CD4-positive, alpha-beta T cell treated with Interleukin-10 for 1 hour (primary cell): ENCODE measurements around the gene SGSH.
A peak's percentile ranks its signal among the peaks of the same experiment; 100 is the strongest.
"Not testable (repeated sequence)": the region's sequence is repeated elsewhere in the genome, so short reads cannot be mapped to it uniquely, and the experiment has no call there.

Source experiments
- DNase-seq: peaks from one replicate; pipeline ENCODE4 v3.0.0-alpha.2; 2020

Gene SGSH

DNA sequence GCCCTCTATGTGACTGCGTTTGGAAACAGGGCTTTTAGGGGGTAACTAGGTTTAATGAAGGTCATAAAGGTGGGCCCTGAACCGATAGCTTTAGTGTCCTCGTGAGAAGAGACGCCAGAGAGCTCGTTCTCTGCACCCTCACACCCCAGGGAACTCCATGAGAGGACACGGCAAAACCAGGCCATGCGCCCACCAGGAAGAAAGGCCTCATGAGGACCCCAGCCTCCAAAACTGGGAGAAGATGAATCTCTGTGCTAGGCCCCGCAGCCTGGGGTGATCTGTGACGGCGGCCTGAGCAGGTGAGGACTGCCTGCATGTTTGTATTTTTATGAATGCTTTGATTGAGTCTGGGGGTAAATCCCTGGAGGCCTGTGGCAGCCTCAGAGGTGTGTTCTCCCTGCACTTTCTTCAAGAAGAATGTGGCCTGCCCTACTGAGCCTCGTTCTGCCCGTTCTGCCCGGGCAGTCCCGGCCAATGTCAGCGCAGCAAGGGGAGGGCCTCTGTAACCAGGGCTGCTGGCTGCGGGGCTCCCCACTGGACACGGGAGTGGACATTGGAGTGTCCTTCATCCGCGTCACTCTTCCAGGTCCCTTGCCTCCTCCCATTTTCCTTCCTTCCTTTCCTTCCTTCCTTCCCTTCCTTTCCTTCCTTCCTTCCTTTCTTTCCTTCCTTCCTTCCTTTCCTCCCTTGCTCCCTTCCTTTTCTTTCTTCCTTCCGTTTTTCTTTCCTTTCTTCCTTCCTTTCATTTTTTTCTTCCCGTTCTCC lies 33.7 kb upstream of the SGSH start:
- DNase-seq: no peak

DNA sequence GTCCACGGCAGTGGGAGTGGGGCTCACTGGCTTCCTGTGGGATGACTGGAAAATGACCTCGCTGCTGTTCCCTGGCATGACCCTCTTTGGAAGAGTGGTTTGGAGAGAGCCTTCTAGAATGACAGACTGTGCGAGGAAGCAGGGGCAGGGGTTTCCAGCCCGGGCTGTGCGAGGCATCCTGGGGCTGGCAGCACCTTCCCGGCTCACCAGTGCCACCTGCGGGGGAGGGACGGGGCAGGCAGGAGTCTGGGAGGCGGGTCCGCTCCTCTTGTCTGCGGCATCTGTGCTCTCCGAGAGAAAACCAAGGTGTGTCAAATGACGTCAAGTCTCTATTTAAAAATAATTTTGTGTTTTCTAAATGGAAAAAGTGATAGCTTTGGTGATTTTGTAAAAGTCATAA lies 32.7 kb upstream of the SGSH start:
- DNase-seq: peak; percentile 89

DNA sequence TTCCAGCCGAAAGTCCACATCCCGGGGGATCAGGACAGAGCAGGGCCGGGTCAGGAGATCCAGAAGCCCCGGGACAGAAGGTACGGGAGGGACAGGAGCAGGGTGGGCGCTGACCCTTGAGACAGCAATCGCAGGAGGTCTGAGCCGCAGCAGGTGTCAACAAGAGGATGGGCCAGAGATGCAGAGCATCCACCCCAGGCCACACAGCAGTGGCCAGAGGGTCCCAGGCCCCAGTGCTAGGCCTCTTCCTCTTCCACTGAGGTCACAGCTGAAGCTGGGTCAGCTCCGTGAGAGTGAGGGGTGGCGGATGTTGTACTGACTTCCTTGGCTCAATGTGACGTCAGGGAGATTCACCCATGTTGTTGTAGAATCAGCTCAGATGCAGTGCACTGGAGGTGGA lies 31.8 kb upstream of the SGSH start:
- no peak for DNase-seq

DNA sequence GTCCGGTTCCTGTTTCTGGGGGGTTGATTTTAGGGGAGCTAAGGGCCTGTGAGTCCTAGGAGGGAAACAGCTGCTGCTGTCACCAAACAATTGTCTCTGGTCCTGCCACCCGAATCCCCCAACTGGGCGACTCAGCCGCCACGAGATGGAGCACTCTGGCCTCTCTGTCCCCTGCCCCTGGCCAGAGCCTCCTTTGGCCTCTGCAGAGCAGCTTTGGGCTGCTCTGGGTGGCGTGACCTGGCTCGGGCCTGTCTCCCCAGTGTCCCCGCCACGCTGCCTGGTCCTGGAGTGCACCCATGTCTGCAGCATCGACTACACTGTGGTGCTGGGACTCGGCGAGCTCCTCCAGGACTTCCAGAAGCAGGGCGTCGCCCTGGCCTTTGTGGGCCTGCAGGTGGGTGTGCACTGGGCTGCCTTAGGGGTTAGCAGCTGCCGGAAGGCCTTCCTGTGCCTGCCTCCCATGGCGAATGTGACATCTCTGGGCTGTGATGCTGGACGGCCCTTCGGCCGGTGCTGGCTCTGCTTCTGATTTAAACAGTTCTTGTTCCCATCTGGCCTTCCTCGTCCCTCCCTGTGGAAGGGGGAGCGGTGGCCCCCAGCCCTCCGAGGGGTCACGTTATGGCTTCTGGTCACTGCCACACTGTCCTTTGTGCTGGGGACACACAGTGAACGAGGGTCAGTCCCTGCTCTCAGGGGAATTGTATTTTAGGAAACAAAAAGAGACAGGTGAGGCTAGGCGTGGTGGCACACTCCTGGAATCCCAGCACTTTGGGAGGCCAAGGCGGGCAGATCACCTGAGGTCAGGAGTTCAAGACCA lies 29.0 kb upstream of the SGSH start:
- DNase-seq: no peak

DNA sequence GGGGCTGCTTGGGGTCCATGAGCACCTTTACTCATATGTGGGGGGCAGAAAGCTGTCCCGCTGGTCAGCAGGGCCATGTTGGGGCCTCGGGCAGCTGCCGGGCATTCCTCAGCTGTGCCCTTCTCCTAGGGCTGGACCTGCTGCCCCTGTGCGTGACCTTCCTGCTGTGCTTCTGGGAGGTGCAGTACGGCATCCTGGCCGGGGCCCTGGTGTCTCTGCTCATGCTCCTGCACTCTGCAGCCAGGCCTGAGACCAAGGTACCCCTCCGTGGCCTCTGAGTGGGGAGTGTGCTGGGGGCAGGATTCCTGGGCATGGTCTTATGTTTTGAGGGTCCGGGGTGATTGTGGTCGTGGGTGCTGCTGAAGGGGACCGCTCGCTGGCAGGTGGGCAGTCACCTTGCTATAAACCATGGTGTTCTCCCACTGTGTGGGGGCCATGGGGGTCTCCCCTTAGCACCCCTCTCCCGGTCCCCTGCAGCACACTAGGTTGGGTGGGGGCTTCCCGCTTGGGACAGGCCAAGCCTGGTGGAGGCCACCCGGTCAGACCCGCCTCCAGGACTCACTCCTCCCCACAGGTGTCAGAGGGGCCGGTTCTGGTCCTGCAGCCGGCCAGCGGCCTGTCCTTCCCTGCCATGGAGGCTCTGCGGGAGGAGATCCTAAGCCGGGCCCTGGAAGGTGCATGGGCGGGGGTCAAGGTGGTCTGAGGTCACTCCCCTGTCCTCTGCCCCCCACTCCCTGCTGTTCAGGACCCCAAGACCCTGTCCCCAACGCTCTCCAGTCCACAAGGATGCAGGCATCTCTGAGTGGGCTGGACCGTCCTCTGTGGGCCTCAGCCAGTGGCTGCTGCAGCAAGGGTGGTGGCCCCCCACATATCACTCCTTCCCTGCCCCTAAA lies 28.1 kb upstream of the SGSH start:
- no peak for DNase-seq

DNA sequence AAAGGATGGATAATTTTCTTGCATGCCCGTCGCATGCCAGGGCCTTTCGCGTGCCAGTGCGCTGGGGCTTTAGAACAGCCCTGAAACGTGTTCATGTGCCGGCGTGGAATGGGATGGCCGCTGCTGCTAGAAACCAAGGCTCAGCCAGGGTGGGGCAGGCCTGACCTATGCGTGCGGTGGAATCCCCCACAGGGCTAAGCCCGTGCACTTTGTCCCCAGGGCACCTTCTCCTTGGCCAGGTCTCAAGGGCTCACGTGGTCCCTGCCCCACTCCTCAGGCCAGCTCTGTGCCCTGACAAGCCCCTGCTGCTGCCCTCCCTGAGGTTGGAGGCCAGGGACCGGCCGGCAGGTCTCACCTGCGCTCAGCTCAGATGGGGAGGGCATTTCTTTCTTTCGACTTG lies 27.4 kb upstream of the SGSH start:
- DNase-seq: no peak

DNA sequence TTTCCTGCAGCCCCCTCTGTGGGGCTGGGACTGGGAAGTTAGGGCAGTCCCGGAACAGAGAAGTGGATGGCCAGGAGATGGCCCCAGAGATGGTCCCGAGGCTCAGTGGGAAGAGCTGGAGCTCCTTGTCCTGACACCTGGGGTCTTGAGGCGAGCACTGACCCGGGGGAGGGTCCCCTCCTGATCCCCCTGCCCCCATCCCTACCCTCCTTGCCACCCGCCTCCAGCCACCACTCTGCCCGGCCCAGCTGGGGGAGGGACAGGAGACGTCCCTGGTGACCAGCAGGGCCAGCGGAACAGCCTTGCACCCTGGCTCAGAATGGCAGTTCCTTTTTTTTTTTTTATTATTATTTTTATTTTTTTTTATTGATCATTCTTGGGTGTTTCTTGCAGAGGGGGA lies 26.6 kb upstream of the SGSH start:
- no peak for DNase-seq

DNA sequence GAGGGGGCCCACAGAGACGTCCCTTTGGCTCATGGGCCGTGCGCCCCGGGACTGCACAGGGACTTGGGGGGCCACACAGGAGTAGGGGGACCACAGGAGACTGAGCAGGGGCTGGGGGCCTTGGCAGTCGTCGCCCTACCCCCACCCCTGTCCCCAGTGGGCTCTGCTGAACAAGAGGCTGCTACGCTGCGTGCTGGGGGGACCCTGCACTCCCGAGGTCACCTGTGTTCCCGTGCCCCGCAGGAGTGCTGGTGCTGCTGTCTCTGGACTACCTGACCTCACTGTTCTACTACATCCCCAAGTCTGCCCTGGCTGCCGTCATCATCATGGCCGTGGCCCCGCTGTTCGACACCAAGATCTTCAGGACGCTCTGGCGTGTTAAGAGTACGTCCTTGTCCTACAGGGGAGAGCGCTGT lies 26.1 kb upstream of the SGSH start:
- no peak for DNase-seq

DNA sequence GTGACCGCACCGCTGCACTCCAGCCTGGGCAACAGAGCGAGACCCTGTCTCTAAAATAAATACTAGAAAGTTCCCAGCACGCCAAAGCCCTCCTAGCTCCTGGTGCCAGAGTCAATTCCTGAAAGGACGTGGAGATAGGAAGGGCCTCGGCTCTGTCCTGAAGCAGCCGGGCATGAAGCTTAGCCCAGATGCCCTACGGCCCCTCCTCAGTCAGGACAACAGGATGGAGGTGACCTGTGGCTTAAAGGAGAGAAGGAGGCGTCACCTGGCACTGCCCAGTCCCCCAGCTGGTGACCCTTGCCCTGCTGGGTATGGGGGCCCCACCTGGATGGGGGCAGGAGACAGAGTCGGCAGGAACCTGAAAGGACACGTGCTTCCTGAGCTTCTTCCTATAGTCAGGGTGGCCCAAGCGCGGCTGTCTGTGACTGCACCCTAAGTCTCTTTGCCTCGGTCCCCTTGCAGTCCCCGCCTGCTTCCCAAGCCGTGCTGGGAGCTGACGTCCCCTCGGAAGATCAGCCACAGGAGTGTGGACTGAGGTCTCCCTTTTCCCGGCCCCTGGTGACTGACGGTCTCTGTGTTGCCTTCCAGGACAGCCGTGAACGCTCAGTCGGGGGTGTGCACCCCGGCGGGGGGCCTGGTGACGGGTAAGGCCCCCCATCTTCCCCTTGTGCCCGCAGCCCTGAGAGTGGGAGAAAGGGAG lies 25.6 kb upstream of the SGSH start:
- DNase-seq: no peak

DNA sequence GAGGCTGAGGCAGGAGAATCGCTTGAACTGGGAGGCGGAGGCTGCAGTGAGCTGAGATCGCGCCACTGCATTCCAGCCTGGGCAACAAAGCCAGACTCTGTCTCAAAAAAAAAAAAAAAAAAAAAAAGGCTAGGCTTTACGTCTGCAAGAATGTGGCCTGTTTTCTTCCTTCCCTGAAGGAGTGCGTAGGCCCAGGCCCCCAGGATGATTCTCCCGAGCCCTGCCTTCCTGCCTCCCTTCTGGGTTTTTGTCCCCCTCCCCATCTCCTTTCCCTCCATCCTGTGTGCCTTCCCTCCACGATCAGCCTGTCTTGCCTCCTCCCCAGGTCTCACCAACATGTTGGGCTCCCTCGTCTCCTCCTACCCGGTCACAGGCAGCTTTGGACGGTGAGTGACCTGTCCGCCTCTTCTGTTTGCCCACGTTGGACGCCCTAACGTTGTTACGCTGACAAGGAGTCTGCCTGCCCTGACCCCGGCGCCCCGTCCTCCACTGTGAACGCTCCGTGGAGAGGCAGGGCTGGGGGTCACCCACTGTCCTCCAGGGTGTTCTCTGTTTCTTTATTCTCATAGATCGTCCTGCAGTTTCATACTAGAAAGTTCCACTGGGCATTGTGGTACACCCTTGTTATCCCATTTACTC lies 24.9 kb upstream of the SGSH start:
- no peak for DNase-seq

DNA sequence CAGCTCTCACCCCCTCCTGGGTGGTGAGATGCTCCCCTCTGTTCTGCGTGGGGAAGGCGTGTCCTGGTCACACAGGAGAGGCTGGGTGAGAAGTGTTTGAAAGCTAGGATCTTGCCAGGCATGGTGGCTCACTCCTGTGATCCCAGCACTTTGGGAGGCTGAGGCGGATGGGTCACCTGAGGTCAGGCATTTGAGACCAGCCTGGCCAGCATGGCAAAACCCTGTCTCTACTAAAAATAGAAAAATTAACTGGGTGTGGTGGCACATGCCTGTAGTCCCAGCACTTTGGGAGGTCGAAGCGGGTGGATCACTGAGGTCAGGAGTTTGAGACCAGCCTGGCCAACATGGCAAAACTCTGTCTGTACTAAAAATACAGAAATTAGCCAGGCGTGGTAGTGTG lies 24.3 kb upstream of the SGSH start:
- not testable (repeated sequence) for DNase-seq

DNA sequence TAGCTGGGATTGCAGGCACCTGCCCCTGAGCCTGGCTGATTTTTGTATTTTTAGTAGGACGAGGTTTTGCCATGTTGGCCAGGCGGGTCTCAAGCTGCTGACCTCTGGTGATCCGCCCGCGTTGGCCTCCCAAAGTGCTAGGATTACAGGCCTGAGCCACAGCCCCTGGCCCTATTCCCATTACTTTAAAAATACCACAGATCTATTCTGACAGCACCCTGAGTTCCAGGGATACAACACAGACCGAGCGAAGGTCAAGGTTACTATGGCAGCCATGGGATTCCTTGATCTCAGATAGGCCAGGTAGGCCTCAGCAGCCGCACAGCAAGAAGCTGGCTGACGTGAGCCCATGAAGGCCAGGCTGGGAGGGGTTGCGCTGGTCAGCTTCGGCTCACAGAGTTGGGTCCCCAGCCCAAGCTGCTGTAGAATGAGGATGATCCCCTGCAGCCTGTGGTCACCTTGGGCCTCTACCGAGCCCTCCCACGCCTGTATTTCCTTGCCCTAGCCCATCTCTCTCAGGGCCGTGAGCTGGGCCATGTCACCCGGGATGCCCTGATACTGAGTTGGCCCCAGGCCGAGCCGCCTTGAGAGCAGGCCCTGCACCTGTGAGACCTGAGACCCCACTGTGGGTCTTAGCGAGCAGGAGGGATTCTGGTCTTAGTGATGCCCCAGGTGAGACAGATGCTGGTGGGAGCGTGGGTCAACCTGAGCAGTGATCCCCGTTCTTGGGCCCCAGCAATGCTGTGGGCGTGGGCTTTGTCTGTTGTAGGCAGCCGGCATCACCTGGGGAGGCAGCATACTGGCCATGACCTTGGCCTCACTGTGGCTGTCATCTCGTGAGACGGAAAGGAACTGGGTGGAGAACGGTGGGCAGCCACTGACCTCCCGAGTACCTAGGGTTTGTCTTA lies 23.6 kb upstream of the SGSH start:
- DNase-seq: no peak

DNA sequence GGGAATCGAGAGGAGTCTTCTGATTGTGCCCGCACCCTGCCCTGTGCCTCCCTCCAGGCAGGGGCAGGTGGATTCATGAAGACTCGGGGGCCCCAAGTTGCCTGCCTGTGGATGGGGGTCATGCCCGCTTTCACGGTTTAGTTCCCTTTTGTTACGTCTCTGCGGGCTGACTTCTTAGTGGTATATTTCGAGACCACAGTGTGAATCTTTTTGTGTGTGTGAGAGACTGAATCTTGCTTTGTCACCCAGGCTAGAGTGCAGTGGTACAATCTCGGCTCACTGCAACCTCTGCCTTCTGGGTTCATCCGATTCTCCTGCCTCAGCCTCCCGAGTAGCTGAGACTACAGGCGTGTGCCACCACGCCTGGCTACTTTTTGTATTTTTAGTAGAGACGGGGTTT lies 22.4 kb upstream of the SGSH start:
- no peak for DNase-seq

DNA sequence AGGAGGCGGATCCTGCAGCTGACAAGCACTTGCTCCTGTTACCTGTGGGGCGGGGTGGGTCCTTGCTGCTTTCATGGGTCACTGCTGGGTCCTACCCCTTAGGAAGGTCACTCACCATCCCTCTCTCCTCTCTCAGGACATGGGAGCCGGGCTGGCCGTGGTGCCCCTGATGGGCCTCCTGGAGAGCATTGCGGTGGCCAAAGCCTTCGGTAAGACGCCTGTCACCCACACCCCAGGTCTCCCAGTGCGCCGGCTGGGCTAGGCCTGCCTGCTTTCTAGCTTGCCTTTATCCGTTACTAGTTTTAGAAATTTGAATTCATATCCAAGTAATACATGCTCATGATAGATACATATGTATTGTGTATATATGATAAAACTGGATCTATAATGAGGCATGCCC lies 17.3 kb upstream of the SGSH start:
- DNase-seq: no peak

DNA sequence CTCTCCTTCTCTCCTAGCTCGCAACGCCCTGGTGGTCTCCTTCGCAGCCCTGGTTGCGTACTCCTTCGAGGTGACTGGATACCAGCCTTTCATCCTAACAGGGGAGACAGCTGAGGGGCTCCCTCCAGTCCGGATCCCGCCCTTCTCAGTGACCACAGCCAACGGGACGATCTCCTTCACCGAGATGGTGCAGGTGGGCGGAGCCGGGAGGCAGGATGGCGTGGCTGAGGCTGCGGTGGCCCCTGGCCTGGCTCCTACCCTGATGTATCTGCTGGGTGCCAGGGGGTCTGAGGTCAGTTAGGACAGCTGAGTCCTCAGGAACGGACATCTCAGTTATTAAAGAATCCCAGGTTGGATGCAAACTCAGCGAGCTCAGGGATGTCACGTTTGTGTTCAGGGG lies 16.8 kb upstream of the SGSH start:
- DNase-seq: no peak

DNA sequence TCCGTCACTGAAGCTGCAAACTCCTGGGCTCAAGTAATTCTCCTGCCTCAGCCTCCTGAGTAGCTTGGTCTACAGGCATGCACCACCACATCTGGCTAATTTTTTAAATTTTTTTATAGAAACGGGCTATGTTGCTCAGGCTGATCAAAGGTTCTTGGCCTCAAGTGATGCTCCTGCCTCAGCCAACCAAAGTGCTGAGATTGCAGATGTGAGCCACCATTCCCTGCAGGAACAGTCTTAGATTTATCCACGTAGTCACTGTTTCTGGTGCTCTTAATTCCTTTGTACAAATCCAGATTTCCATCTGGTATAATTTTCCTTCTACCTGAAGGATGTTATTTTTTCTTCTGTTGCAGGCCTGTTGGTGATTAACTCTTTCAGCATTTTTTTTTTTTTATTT lies 13.1 kb upstream of the SGSH start:
- no peak for DNase-seq

DNA sequence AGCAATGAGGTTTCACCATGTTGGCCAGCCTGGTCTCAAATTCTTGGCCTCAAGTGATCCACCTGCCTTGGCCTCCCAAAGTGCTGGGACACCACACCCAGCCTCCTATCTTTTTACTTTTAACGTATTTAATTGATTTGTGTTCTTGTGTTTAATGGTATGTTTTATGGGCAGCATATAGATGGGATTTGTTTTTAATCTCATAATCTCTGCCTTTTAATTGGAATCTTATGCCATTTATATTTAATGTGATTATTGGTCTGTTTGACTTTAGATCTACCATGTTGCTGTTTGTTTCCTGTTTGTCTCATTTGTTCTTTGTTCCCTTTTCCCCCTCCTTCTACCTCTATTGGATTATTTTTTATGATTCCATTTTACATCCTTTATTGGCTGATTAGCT lies 12.3 kb upstream of the SGSH start:
- DNase-seq: no peak

DNA sequence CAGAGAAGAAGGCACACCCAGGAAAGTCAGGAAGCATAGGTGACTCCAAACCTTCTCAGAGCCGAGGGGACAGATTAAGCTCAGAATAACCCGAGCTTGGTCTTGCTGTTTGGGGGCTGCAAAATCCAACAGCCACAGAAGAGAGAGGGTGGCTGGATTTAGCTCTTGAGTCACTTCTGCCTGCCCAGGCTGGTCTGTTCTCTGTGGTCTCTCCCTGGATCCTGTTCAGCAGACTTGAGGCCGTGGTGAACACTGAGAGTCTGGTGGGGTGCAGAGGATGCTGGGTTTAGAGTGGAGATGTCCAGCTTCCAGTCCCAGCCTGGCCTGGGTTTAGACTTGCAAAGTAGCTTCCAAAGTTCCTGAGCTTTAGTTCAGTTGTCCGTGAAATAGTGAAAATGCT lies 8.9 kb upstream of the SGSH start:
- DNase-seq: no peak

DNA sequence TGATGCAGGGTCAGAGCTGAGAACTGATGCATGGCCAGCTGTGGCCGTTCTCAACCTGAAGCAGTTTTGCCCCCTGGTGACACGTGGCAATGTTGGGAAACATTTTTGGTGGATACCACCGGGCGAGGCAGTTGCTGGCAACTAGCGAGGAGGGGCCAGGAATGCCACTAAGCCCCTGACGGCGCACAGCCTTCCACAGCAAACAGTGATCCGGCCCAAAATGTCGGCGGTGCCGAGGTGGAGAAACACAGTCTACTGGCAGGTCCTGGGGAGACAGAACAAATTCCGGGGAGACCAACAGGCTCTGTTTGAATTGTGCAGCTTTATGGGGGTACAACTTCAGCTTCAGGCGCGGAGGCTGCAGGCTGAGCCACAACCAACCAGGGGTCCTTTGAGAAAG lies 8.3 kb upstream of the SGSH start:
- DNase-seq: no peak

DNA sequence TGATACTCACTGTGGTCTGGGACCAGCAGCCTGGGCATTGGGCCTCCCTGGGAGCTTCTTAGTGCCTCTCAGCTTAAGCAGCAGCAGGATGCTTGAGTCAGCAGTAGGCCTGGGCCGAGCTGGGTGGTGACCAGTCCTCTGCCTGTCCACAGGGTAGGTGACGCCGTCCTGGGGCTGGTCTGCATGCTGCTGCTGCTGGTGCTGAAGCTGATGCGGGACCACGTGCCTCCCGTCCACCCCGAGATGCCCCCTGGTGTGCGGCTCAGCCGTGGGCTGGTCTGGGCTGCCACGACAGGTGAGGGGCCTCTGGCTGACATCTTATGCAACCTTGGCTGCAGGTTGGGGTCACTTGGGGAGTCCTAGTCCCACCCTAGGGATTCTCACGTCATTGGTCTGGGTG lies 7.5 kb upstream of the SGSH start:
- no peak for DNase-seq

DNA sequence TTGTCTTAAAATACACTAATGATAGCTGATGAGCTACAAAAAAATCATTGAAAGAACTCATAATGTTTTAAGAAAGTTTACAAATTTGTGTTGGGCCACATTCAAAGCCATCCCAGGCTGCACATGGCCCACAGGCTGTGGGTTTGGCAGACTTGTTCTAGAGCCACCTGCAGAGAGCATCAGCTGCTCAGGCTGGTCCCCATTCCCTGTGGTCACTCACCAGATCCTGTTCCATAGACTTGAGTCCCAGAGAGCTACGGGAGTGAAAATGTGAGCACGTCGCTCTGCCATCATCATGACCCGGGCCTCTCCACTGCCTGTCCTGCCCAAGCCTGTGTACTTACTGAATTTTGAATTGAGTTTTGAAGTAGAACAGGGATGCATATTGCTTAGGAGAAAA lies 7.0 kb upstream of the SGSH start:
- DNase-seq: no peak
